BJ (cell line): ENCODE measurements around the gene ACTL8. TPM values are rescaled to one million over a fixed set of nuclear protein-coding genes. Genes with fewer than 3 reads are reported as not detected.

ENCODE experiments used
- CTCF ChIA-PET: fragments of 350-600 bp; formaldehyde crosslinking; extraction: SDS; loops from one replicate; lab custom pipeline; 2021; ENCODE audit warnings: antibody characterized with exemption, inconsistent platforms; lab: Yijun Ruan, JAX
- POLR2A ChIA-PET: fragments of 300-600 bp; sonication (Branson Sonifier 250); formaldehyde crosslinking; extraction: SDS; loops from one replicate; lab custom pipeline; 2021; ENCODE audit warnings: antibody characterized with exemption; lab: Charles Lee
- DNase-seq: peaks from one replicate; pipeline ENCODE4 v3.0.0-alpha.2; 2011; ENCODE audit warnings: low read depth
- H3K27me3 ChIP-seq: 2 replicates; pipeline ENCODE4 v1.6.0; 2011; ENCODE audit warnings: low read length; ENCODE audit not compliant: control insufficient read depth, insufficient read depth
- H3K36me3 ChIP-seq: 2 replicates; pipeline ENCODE4 v1.5.1; 2011; ENCODE audit warnings: low read length; ENCODE audit not compliant: control insufficient read depth, insufficient read depth
- H3K4me3 ChIP-seq: 2 replicates; pipeline ENCODE4 v1.5.1; 2011; ENCODE audit warnings: low read depth, mild to moderate bottlenecking, control low read depth, low read length
- polyA plus RNA-seq: library from polyadenylated mRNA; depleted of rRNA; stranded (reverse); fragments of >200 nt; gene quantifications from 2 replicates; pipeline ENCODE4 v1.2.3, GENCODE V29; 2011
- TF ChIP-seq, protein P1 (sequence below): IDR thresholded peaks from 2 replicates; pipeline ENCODE4 v1.5.1; 2011; ENCODE audit warnings: low read depth, mild to moderate bottlenecking, control low read depth, inconsistent platforms, low read length, moderate library complexity; ENCODE audit not compliant: insufficient read depth

Gene ACTL8
- polyA plus RNA-seq, 1 experiment: 0.07 TPM

- no peak overlapping the region for H3K4me3 ChIP-seq
- TF ChIP-seq, protein P1, sequence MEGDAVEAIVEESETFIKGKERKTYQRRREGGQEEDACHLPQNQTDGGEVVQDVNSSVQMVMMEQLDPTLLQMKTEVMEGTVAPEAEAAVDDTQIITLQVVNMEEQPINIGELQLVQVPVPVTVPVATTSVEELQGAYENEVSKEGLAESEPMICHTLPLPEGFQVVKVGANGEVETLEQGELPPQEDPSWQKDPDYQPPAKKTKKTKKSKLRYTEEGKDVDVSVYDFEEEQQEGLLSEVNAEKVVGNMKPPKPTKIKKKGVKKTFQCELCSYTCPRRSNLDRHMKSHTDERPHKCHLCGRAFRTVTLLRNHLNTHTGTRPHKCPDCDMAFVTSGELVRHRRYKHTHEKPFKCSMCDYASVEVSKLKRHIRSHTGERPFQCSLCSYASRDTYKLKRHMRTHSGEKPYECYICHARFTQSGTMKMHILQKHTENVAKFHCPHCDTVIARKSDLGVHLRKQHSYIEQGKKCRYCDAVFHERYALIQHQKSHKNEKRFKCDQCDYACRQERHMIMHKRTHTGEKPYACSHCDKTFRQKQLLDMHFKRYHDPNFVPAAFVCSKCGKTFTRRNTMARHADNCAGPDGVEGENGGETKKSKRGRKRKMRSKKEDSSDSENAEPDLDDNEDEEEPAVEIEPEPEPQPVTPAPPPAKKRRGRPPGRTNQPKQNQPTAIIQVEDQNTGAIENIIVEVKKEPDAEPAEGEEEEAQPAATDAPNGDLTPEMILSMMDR: no peak
- no peak for DNase-seq
- ChIA-PET POLR2A (no interaction called here), CTCF (interaction anchor here (1.2 to 2.4 kb wide), 2 partner anchors 11 to 38 kb away, joined by 3 to 5 read pairs; no protein-coding TSS in a partner anchor)
- no peaks in the 10 kb centered on the region for H3K27me3 ChIP-seq
- H3K36me3 ChIP-seq: no peaks in the 10 kb centered on the region
These were observed 20.5 kb upstream of the ACTL8 start for GRCh38 chr1:17734609-17735008.

- H3K36me3 ChIP-seq: no peaks in the 10 kb centered on the region
- TF ChIP-seq, protein P1: no peak
- no peak overlapping the region for H3K4me3 ChIP-seq
- no peak for DNase-seq
- no peaks in the 10 kb centered on the region for H3K27me3 ChIP-seq
- ChIA-PET POLR2A (no interaction called here), CTCF (interaction anchor here (0.6 kb wide), 1 partner anchor 12 kb away, joined by 3 read pairs; no protein-coding TSS in a partner anchor)
These were observed 19.8 kb upstream of the ACTL8 start for GRCh38 chr1:17735348-17735747.

DNA sequence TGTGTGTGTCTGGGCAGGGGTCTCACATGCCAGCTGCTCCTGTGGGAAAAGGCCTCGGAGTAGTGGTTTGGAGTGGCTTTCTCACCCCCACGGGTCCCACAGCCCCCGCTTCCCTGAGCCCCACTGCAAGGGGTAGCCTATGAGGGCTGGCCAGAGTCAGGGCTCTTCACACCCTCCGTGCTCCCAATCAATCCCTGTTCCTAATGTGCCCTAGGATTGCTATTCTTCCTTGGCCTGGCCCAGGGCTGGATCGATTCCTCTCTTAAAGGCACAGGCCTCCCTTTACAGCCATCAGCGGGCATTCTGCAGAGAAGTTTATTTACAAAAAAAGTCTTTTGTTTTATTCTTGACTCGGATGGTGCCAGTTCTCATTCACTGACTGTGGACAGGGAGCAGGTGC, 19.3 kb upstream of the ACTL8 start:
- no peak for DNase-seq
- Histone ChIP-seq H3K36me3 (no peaks in the 10 kb centered on the region), H3K27me3 (no peaks in the 10 kb centered on the region), H3K4me3 (no peak overlapping the region)
- CTCF ChIA-PET: interaction anchor here (0.6 kb wide), 1 partner anchor 13 kb away, joined by 3 read pairs; no protein-coding TSS in a partner anchor
- TF ChIP-seq, protein P1: no peak
- POLR2A ChIA-PET: no interaction called here

DNA sequence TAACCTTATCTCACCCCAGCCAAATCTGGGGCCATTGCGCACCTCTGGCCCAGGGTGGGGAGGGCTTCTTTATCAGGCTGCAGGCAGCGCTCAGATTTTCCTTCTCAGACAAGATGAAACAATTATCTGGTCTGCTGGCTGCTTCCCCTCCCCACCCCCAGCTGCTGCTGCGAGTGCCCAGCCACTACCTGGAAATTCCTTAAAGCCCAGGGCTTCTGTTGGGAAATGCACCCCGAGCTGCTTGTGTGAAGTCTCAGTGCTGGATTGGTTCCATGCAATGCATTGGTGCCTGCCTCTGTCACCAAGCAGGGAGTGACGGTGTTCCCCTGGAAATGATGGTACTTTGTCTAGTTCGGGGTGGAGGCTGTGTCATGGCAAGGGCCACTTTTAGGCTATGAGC, 18.5 kb upstream of the ACTL8 start:
- CTCF ChIA-PET: interaction anchor here (1.4 kb wide), 1 partner anchor 13 kb away, joined by 3 read pairs; no protein-coding TSS in a partner anchor
- POLR2A ChIA-PET: no interaction called here
- TF ChIP-seq, protein P1: no peak
- no peaks in the 10 kb centered on the region for H3K36me3 ChIP-seq
- no peaks in the 10 kb centered on the region for H3K27me3 ChIP-seq
- DNase-seq: no peak
- no peak overlapping the region for H3K4me3 ChIP-seq

GRCh38 chr1:17739050-17739449, 16.1 kb upstream of the ACTL8 start:
- ChIA-PET CTCF (interaction anchor here (0.9 to 1.2 kb wide), 2 partner anchors 9 to 127 kb away, joined by 3 to 5 read pairs; no protein-coding TSS in a partner anchor), POLR2A (no interaction called here)
- DNase-seq: no peak
- TF ChIP-seq, protein P1: no peak
- H3K36me3 ChIP-seq: no peaks in the 10 kb centered on the region
- no peaks in the 10 kb centered on the region for H3K27me3 ChIP-seq
- H3K4me3 ChIP-seq: no peak overlapping the region
